ENCODE measurements around the gene INSRR. TPM values are rescaled to one million over a fixed set of nuclear protein-coding genes. Genes with fewer than 3 reads are reported as not detected.

The INSRR gene
- total RNA-seq, 1 experiment from 2014 or later = not detected

DNA sequence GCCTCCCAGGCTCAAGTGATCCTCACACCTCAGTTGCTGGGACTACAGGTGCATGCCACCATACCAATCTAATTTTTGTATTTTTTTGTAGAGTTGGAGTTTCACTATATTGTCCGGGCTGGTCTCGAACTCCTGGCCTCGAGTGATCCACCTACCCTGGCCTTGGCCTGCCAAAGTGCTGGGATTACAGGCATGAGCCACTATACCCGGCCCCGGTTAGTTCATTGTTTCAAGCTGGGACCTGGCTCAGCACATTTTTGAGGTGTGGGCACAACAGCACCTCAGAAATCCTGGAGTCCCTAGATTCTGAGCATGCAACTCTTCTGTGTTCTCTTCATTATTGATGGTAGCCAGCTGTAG is 63.6 kb downstream of the INSRR start:
- no peaks in the 10 kb centered on the region for H3K9me3 ChIP-seq (replicated peaks)
- no peaks in the 10 kb centered on the region for H3K27me3 ChIP-seq
- H3K27ac ChIP-seq = no peak overlapping the region
- H3K4me3 ChIP-seq = no peak overlapping the region
- no peaks in the 10 kb centered on the region for H3K4me1 ChIP-seq
- no peak for DNase-seq
- peaks cover 57% of the 10 kb centered on the region for H3K36me3 ChIP-seq

DNA sequence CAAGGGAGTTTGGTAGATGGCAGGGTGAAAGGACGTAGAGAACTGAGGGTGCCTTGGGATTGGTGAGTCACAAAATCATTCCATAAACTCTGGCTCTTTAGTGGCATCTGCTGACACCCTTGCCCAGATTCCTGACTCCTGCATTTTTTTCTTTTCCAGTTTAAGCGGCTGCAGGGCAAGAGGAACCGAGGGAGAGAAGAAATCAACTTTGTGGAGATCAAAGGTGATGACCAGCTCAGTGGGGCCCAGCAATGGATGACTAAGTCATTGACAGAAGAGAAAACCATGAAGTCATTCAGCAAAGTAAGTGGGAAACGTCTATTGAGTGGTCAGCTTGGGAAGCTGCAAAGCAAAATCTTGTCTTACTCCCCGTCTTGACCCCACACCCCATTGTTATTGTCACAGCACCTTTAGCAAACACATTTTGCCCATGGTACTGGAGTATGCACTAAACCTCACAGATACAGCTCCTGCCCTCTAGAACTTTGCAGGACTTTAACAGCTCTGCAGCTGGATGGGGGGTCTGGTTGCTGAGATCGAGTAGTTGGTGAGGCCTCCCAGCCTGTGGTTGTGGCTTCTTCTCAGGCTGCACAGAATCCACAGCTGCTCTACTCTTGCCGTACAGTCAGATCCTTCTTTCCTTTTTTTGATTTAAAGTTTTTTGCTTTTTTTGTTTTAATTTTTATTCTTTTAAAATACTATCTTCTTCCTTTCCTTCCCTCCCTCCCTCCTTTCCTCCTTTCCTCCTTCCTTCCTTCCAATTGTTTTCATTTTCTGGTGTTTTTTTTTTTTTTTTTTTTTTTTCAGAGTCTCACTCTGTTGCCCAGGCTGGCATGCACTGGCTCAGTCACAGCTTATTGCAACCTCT is 64.2 kb downstream of the INSRR start:
- Histone ChIP-seq H3K27ac (no peak overlapping the region), H3K9me3 (replicated peaks) (no peaks in the 10 kb centered on the region), H3K36me3 (peaks cover 54% of the 10 kb centered on the region), H3K4me3 (no peak overlapping the region), H3K4me1 (no peaks in the 10 kb centered on the region), H3K27me3 (no peaks in the 10 kb centered on the region)
- DNase-seq = no peak

Other genes starting within 250 kb of the INSRR start
- gene HAPLN2, start 239.7 kb downstream of the INSRR start, total RNA-seq (2014; rRNA removed; shearing (Covaris generic)) = 0.20 and 0.23 TPM in 2 replicates
- 0.05 TPM in 1 of 2 replicates, not detected in the other for gene BCAN, start 217.0 kb downstream of the INSRR start, total RNA-seq (2014; rRNA removed; shearing (Covaris generic))
- 356 and 359 TPM in 2 replicates for gene NES, start 181.7 kb downstream of the INSRR start, total RNA-seq (2014; rRNA removed; shearing (Covaris generic))
- gene CRABP2, start 153.5 kb downstream of the INSRR start, total RNA-seq (2014; rRNA removed; shearing (Covaris generic)) = 0.43 and 0.85 TPM in 2 replicates
- gene METTL25B, start 130.6 kb downstream of the INSRR start, total RNA-seq (2014; rRNA removed; shearing (Covaris generic)) = 8.6 and 9.9 TPM in 2 replicates
- gene ISG20L2, start 130.4 kb downstream of the INSRR start, total RNA-seq (2014; rRNA removed; shearing (Covaris generic)) = 29.1 and 33.7 TPM in 2 replicates
- 53.4 and 61.3 TPM in 2 replicates for gene MRPL24, start 118.0 kb downstream of the INSRR start, total RNA-seq (2014; rRNA removed; shearing (Covaris generic))
- 276 and 278 TPM in 2 replicates for gene HDGF, start 107.4 kb downstream of the INSRR start, total RNA-seq (2014; rRNA removed; shearing (Covaris generic))
- 56.4 and 61.2 TPM in 2 replicates for gene PRCC, start 91.6 kb downstream of the INSRR start, total RNA-seq (2014; rRNA removed; shearing (Covaris generic))
- gene SH2D2A, start 42.3 kb downstream of the INSRR start, total RNA-seq (2014; rRNA removed; shearing (Covaris generic)) = 0.30 TPM in 1 of 2 replicates, not detected in the other
- not detected in 2 replicates for gene NTRK1, start 1.7 kb upstream of the INSRR start, total RNA-seq (2014; rRNA removed; shearing (Covaris generic))
- not detected in 2 replicates for gene PEAR1, start 34.6 kb upstream of the INSRR start, total RNA-seq (2014; rRNA removed; shearing (Covaris generic))
- gene LRRC71, start 61.5 kb upstream of the INSRR start, total RNA-seq (2014; rRNA removed; shearing (Covaris generic)) = not detected in 2 replicates
- 19.0 and 19.7 TPM in 2 replicates for gene ARHGEF11, start 186.6 kb upstream of the INSRR start, total RNA-seq (2014; rRNA removed; shearing (Covaris generic))
- 0.05 TPM in 1 of 2 replicates, not detected in the other for gene ETV3L, start 240.7 kb upstream of the INSRR start, total RNA-seq (2014; rRNA removed; shearing (Covaris generic))

All from SJCRH30 (cell line).